Natural killer cell (primary cell): Measurements from ENCODE around the gene CYP27B1. TPM values are rescaled to one million over a fixed set of nuclear protein-coding genes. Genes with fewer than 3 reads are reported as not detected.

Experiments
- ATAC-seq, 3 donors: fragments of 150-1000 bp in 2 of 3; fragments of 200-7000 bp in 1 of 3; cut with Tn5 transposase; 1 replicate in 1 of 3; 2 replicates in 2 of 3; pipeline ENCODE4 v1.10.0; 2021; ENCODE audit warnings: mild to moderate bottlenecking in 2 of 3, moderate library complexity in 2 of 3
- DNase-seq, 2 donors: peaks; one replicate each; pipeline versions ENCODE4 v3.0.0 to v3.0.0-alpha.2; 2013 to 2021; ENCODE audit warnings: mixed read lengths in 1 of 2
- H3K27ac ChIP-seq: one replicate; pipeline ENCODE4 v1.5.1; 2013; ENCODE audit warnings: mild to moderate bottlenecking, low read length
- H3K27me3 ChIP-seq: one replicate; pipeline ENCODE4 v1.6.1; 2013; ENCODE audit warnings: low read length; ENCODE audit not compliant: control insufficient read depth, insufficient read depth
- H3K36me3 ChIP-seq: one replicate; pipeline ENCODE4 v1.6.1; 2013; ENCODE audit warnings: low read length; ENCODE audit not compliant: control insufficient read depth, insufficient read depth
- H3K4me1 ChIP-seq: one replicate; pipeline ENCODE4 v1.6.1; 2013; ENCODE audit warnings: low read length; ENCODE audit not compliant: control insufficient read depth, insufficient read depth
- H3K4me3 ChIP-seq: one replicate; pipeline ENCODE4 v1.5.1; 2013; ENCODE audit warnings: low read length
- H3K9me3 ChIP-seq: one replicate; pipeline ENCODE4 v1.6.1; 2013; ENCODE audit warnings: low read length; ENCODE audit not compliant: control insufficient read depth, insufficient read depth
- H3K27ac Mint-ChIP-seq, 2 donors: one replicate each; pipeline ENCODE4 v1.8.0; 2022; ENCODE audit warnings: mild to moderate bottlenecking in 2 of 2, mixed read lengths in 2 of 2, moderate library complexity in 1 of 2
- H3K27me3 Mint-ChIP-seq, 2 donors: one replicate each; pipeline ENCODE4 v1.8.0; 2022; ENCODE audit warnings: low read depth in 2 of 2, mixed read lengths in 2 of 2
- H3K36me3 Mint-ChIP-seq: one replicate; pipeline ENCODE4 v1.8.0; 2022; ENCODE audit warnings: mixed read lengths
- H3K4me1 Mint-ChIP-seq, 2 donors: one replicate each; pipeline ENCODE4 v1.8.0; 2022; ENCODE audit warnings: mixed read lengths in 2 of 2
- H3K4me3 Mint-ChIP-seq: one replicate; pipeline ENCODE4 v1.8.0; 2022; ENCODE audit warnings: mild to moderate bottlenecking, moderate library complexity, mixed read lengths
- H3K9me3 Mint-ChIP-seq, 2 donors: one replicate each; pipeline ENCODE4 v1.8.0; 2022; ENCODE audit warnings: mixed read lengths in 2 of 2
- WGBS: methylation state at CpG from one replicate; pipeline ENCODE4 v1.1.7; 2013; ENCODE audit warnings: missing lambda C conversion rate; ENCODE audit not compliant: insufficient coverage; 5-methylcytosine and 5-hydroxymethylcytosine counted together
- intact Hi-C: fragments of 100-400 bp; cut with micrococcal nuclease; formaldehyde crosslinking; loops from one replicate; pipeline ENCODE4 v1.14.2; 2022
- total RNA-seq, 4 donors: library from RNA; stranded (reverse); fragments of 120-200 nt in 1 of 4; gene quantifications; one replicate each; pipeline versions ENCODE4 v1.2.3 to v1.2.4, GENCODE V29; 2013 to 2022
- TF ChIP-seq, protein P1 (sequence below): fragments of 200-600 bp; IDR thresholded peaks from one replicate; pipeline ENCODE4 v1.8.0; 2022; ENCODE audit warnings: antibody characterized with exemption

Gene CYP27B1
- total RNA-seq, 3 donors from 2014 or later (not counting 1 experiment from before 2014, with no cell fraction given), result 1.1 to 1.7 (median 1.6) TPM

DNA sequence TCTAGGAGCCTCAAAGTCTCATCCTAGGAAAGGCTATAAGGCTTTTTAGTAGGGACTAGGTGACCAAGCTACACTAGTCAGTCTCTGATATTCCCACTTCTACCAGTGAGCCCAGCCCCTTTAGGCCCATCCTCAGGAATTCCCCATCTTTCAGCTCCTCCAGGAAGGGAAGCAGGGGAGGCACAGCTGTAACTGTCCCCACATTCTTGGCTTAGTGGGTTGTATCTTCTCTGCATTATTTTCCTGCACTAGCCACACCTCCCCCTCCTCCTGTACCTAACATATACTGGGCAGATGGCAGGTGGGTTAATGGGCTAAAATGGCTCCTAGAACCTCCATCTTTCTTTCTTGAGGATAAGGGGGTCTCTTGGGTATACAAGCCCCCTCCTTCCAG, 424 bp upstream of the CYP27B1 start:
- Histone ChIP-seq H3K36me3 (no peaks in the 10 kb centered on the region), H3K27ac (no peak overlapping the region), H3K4me1 (peaks cover 39% of the 10 kb centered on the region), H3K9me3 (no peaks in the 10 kb centered on the region), H3K4me3 (no peak overlapping the region), H3K27me3 (peaks cover 41% of the 10 kb centered on the region)
- DNase-seq (no peak), ATAC-seq (no peak)
- intact Hi-C loops, result no loop called here
- TF ChIP-seq, protein P1, sequence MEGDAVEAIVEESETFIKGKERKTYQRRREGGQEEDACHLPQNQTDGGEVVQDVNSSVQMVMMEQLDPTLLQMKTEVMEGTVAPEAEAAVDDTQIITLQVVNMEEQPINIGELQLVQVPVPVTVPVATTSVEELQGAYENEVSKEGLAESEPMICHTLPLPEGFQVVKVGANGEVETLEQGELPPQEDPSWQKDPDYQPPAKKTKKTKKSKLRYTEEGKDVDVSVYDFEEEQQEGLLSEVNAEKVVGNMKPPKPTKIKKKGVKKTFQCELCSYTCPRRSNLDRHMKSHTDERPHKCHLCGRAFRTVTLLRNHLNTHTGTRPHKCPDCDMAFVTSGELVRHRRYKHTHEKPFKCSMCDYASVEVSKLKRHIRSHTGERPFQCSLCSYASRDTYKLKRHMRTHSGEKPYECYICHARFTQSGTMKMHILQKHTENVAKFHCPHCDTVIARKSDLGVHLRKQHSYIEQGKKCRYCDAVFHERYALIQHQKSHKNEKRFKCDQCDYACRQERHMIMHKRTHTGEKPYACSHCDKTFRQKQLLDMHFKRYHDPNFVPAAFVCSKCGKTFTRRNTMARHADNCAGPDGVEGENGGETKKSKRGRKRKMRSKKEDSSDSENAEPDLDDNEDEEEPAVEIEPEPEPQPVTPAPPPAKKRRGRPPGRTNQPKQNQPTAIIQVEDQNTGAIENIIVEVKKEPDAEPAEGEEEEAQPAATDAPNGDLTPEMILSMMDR, result no peak
- peaks cover 31 to 35% of the 10 kb centered on the region in 2 donors for H3K4me1 Mint-ChIP-seq
- no peak overlapping the region for H3K4me3 Mint-ChIP-seq
- H3K36me3 Mint-ChIP-seq, result no peaks in the 10 kb centered on the region
- H3K9me3 Mint-ChIP-seq, result no peaks in the 10 kb centered on the region
- peaks cover 40 to 44% of the 10 kb centered on the region in 2 donors for H3K27me3 Mint-ChIP-seq
- no peak overlapping the region for H3K27ac Mint-ChIP-seq

DNA sequence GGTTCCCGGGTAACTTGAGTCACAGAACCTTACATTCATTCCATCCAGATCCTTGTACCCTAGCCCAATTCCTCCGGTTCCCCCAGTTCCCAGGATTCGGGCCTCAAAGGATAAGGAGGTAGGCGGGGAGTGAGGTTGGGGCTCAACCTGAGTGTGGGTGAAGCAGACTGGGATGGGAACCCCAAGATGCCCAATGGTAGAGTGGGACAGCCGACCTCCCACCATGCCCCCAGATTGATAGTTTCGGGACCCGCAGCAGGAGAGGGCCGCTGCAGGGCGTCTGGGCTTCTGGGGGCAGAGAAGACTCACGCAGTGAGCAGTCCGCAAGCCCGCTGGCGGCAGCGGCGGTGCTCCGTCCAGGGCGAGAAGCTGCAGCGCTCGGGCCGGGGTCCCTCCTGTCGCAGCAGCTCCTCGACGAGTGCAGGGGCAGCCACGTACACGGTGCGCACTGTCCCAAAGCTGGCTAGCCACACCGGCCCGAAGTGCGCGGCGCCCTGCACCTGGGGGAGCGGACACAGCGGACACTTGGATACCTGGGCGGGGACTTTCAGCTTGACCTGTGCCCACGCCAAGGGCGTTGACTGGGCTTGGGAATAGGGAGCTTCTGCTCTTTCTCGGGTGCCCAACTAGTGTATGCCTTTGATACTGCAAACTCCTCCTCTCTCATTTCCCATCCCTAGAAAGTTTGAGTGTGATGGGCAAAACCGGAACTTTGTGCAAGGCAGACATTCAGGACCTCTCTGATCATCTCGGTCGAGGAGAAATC, 997 bp downstream of the CYP27B1 start:
- peak in 1 of 2 donors; percentile 24 for DNase-seq
- peak in 1 of 3 donors; percentile 22 for ATAC-seq
- Histone ChIP-seq H3K27me3 (peaks cover 41% of the 10 kb centered on the region), H3K4me3 (peak overlapping the region; percentile 43), H3K9me3 (no peaks in the 10 kb centered on the region), H3K4me1 (peaks cover 30% of the 10 kb centered on the region), H3K27ac (no peak overlapping the region), H3K36me3 (no peaks in the 10 kb centered on the region)
- Mint-ChIP-seq H3K9me3 (no peaks in the 10 kb centered on the region), H3K4me3 (peak overlapping the region; percentile 86), H3K4me1 (peaks cover 23 to 26% of the 10 kb centered on the region in 2 donors), H3K27ac (peak overlapping the region; percentile 36 to 74), H3K36me3 (no peaks in the 10 kb centered on the region), H3K27me3 (peaks cover 40 to 44% of the 10 kb centered on the region in 2 donors)
- 3% methylated on average over 39 of the region's 40 CpGs for WGBS
- TF ChIP-seq, protein P1, result no peak
- intact Hi-C loops, result no loop called here

DNA sequence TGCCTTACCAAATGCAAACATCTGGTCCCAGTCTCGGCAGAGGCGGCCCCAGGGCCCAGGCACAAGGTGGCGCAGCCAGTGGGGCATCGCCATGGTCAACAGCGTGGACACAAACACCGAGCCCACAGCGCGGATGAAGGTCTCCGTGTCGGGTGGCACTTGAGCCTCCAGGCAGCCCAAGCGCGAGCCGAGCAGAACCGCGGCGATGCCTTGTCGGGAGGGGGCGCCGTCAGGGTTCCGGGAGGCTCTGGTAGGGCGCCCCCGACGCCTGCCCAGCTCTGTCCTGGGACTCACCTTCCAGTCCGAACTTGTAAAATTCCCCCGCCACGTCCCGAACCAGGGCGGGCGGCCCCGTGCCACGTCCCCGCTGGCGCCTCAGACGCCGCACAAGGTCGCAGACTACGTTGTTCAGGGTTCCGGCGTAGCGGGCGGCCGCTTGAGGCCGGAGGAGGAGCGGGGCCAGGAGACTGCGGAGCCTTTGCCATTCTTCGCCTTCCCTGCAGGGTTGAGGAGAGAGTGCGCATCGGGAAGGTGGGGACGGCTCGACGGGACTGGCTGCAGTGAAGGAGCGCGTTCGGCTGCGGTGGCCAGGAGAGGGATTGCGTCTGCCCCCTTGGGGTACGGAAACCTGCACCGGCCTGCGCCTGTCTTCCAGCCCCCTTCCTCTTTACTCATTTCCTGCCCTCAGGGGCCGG, 1.7 kb downstream of the CYP27B1 start:
- H3K9me3 Mint-ChIP-seq, result no peaks in the 10 kb centered on the region
- no peaks in the 10 kb centered on the region for H3K36me3 ChIP-seq
- peak; percentile 69 to 75 (median 69) for ATAC-seq
- peaks cover 23 to 26% of the 10 kb centered on the region in 2 donors for H3K4me1 Mint-ChIP-seq
- peaks cover 41% of the 10 kb centered on the region for H3K27me3 ChIP-seq
- peaks cover 40 to 44% of the 10 kb centered on the region in 2 donors for H3K27me3 Mint-ChIP-seq
- TF ChIP-seq, protein P1, result peak; percentile 30
- peak; percentile 47 to 72 for DNase-seq
- WGBS, result 1% methylated on average over 60 of the region's 60 CpGs
- H3K27ac Mint-ChIP-seq, result peak overlapping the region in 1 of 2 donors; percentile 74
- H3K27ac ChIP-seq, result no peak overlapping the region
- H3K36me3 Mint-ChIP-seq, result no peaks in the 10 kb centered on the region
- peak overlapping the region; percentile 86 for H3K4me3 Mint-ChIP-seq
- peak overlapping the region; percentile 43 for H3K4me3 ChIP-seq
- intact Hi-C loops, result no loop called here
- peaks cover 30% of the 10 kb centered on the region for H3K4me1 ChIP-seq
- no peaks in the 10 kb centered on the region for H3K9me3 ChIP-seq
